ENCODE data around the gene ARRB1.
"Not testable (repeated sequence)": the region's sequence is repeated elsewhere in the genome, so short reads cannot be mapped to it uniquely, and the experiment has no call there.

Gene ARRB1

DNA sequence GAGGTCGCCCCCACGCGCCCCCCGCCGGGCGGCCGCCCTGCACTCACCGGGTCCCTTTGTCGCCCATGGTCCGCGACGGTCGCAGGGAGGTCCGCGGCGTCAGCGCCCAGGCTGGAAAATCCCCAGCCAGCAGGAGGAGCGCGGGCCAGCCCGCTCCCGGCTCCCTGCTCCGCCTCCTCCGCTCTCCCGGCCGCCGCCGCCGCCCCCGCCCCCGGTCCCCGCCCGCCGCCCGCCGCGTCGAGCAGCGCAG, at the start of gene ARRB1:
Gene ARRB1 (minus strand): TSS at position 121 of the 250 bp plus-strand sequence. CDS start 54 bp downstream, at position 67.
- DNase-seq: no peak

DNA sequence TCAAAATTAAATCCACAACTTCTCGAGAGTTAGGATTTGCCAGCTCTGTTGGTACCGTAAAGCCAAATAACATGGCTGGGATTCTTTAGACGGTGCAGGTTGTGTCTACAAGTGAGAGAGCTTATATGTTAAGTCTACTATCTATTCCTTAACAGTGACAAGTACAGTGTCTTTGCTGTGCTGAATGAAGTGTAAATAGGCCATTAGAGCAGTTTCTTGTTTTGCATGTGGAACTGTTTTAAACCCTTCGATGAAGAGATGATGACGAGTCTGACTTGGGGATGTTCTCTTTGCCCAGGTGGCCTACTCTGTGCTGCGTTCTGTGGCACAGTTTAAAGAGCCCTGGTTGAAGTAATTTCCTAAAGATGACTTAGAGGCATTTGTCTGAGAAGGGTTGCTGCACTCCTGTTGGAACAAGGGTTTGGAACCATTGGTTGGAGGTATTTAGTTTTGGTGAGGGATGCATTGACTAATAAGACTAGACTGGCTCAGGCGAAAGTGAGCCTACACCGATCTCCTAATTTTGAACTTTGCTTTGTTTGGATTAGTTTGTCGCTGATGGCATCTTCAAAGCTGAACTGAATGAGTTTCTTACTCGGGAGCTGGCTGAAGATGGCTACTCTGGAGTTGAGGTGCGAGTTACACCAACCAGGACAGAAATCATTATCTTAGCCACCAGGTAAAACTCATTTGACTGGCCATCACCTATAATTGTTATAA, 48.8 kb upstream of the ARRB1 start:
- DNase-seq: peak; percentile 19

DNA sequence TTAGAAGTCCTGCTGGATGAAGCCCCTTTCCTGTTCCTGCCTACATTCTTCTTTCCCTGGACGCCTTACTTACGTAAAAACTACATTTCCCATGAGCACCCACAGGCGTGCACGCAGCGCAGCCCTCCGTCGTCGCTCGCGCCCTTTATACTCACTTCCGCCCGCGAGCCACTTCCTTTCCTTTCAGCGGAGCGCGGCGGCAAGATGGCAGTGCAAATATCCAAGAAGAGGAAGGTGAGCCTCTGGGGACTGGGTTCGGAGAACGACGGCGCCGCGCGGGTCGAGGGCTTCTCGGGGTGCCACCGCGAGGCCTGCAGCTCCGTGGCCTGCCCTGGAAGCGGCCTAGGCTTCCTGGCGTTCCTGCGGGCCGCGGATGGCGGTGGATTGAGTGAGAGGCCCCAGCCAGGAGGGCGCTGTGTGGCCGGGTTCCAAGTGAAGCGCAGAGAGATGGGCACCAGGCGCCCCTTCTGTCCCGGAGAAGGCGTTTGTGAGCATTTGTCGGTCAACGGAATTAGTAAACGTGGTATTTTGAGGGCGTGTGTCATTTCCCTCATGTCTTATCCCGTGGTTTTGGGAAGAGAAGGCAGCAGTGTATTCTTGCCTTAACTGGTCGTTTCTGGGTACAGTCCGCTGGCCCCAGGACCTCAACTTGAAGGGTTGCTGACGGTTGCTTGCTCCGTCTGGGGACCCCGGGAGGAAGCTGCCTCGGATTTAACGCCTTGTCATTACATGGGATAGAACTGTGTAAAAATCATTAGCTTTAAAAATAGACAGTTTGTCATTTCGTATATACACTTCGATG, 48.1 kb upstream of the ARRB1 start, which contains the start of gene RPS3:
Gene RPS3 (plus strand): TSS at position 175 of the 802 bp plus-strand sequence. CDS start 30 bp downstream, at position 205.
- peak; percentile 91 for DNase-seq

DNA sequence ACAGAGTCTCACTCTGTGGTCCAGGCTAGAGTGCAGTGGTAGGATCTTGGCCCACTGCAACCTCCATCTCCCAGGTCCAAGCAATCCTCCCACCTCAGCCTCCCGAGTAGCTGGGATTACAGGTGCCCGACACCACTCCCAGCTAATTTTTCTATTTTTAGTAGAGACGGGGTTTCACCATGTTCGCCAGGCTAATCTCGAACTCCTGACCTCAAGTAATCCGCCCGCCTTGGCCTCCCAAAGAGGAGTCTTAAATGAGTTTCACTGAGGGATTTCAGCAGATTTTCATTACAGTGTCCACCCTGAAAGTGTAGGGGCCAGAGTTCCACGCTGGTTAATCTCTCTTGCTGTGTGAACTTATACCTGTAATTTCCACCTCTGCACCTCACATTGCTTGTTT, 47.4 kb upstream of the ARRB1 start:
- no peak for DNase-seq

DNA sequence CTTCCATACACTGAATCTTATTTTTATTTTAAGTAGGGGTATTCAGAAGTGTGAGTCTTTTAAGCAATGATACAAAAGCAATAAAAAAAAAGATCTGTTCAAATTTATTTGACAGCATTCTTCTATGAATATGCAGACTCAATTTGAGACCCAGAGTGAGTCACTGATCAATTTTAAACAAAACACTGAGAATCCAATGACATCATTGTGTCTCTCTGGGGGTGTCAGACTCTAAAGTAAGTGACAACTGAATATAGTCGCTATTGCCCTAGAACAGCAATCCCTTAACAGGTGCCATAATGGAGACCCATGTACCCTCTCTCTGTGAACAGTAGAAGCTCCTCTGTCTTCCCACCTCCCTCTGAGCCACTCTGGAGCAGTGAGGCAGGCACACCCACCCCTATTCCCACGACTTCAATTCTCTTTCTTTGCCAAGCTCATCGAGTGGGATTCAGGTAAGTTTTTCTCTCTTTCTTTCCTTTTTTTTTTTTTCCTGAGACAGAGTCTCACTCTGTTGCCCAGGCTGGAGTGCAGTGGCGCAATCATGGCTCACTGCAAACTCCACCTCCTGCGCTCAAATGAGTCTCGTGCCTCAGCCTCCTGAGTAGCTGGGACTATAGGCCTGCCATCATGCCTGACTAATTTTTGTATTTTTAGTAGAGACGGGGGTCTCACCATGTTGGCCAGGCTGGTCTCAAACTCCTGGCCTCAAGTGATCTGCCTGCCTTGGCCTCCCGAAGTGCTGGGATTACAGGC, 42.8 kb upstream of the ARRB1 start:
- no peak for DNase-seq

DNA sequence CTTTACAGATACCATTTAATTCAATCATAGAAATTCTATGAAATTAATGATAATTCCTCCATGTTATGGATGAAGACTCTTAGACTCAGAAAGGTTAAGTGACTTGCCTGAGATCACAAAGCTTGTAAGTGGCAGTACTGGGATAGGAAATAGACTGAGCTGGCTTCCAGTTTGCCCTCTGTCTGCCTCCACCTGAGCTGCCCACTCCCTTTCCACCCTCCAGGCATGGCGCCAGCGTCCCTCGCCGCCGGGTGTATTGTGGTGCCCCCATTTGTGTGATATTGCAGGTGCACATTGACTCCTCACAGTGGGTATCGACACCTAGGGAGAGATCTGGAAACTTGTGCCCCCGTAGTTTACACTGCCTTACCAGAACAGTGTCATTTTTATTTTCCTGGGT, 38.5 kb upstream of the ARRB1 start:
- DNase-seq: no peak

DNA sequence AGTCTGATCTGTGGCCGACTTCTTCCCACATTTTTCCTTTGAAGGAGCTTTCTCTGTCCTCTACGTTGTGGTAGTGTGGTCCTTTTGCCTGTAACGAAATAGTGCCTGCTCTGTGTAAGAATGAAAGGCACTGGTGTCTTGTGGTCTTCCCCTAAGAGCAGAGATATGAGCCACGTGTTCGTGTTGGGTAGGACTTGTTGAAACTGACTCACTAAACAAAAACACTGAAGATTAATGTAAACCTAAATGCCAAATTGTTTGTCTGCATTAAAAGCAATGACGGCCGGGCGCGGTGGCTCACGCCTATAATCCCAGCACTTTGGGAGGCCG, 37.8 kb upstream of the ARRB1 start:
- DNase-seq: no peak

DNA sequence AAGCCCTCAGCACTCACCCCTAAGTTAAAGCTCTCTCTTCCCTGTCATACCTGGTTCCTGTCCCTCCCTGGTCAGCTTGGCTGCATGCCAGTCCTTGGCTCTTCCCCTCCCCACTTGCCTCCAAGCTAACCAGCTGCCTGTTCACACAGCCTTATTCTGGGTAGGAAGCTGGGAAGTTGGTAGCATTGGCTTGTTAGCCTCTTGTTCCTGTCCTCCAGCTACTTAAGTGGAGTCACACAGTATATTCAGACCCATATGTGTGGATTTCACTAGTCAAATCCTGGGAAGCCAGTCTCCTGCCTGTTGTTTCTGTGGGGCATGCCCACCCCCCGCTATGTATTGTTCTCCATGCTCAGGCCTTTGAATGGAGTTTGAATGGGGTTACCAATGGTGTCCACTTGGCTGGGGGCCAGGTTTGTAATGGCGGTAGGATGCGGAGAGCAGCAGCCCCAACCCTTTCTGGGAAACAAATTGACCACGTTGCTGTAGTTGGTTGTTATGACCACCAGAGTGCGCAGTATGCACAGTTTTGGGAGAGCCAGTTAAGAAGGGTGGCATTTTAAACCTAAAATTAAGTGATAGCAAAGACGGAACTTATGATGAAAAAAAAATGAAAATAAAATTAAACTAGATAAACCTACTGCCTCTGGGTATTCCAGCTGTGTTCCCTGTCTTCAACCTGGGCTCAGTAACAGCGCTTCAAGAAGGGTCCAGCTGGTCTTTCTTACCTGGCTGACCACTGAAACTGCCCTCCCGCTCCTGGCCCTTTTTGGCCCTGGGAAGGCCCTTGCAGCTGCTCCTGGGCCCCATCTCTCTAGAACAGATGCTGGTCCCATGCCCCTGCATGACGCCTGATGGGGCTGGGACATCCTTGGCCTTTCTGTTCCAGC, 37.2 kb upstream of the ARRB1 start:
- DNase-seq: peak; percentile 89

DNA sequence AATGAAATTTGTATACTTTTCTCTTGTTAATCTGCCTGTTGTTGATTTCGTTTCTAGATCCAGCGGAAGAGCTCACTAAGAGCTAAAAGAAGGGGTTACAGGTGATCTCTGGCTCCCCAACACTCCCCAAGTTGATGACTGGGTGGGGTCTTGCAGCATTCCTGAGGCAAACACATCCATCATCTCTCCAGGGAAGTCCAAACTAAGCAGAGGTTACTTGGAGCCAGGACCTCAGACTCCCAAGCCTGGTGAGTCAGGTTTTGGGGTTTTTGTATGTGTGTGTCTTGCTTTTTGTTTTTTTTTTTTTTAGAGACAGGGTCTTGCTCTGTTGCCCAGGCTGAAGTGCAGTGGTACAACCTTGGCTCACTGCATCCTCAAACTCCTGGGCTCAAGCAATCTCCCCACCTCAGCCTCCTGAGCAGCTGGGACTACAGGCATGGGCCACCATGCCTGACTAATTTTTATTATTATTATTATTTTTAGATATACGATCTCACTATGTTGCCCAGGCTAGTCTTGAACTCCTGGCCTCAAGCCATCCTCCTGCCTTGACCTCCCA, 36.4 kb upstream of the ARRB1 start:
- DNase-seq: no peak

DNA sequence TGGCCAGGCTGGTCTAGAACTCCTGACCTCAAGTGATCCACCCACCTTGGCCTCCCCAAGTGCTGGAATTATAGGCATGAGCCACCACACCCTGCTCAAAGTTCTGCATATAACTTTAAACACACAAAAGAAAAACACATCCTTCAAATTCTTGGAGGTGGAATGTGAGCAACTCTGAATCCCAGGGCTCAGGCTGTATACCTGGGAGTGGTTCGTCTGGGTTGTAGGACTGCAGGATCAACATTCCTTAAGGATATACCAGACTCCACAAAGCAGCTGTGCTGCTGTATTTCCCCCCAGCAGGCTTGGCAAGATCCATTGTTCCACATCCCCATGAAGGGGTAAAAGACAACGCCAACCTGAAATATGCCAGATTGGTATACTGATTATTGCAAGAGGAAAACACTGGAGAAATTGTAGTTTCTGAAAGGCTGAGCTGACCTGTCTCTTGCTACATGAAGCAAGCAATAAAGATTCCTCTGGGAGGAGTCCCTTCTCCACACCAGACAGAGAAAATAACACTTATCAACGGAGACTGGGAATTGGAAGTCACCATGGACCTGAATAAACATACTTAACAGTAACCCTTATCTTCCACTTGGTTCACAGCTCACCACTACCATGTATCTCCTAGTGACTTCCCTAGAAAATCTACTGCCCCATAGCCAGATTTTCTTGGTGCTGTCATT, 35.6 kb upstream of the ARRB1 start:
- no peak for DNase-seq

DNA sequence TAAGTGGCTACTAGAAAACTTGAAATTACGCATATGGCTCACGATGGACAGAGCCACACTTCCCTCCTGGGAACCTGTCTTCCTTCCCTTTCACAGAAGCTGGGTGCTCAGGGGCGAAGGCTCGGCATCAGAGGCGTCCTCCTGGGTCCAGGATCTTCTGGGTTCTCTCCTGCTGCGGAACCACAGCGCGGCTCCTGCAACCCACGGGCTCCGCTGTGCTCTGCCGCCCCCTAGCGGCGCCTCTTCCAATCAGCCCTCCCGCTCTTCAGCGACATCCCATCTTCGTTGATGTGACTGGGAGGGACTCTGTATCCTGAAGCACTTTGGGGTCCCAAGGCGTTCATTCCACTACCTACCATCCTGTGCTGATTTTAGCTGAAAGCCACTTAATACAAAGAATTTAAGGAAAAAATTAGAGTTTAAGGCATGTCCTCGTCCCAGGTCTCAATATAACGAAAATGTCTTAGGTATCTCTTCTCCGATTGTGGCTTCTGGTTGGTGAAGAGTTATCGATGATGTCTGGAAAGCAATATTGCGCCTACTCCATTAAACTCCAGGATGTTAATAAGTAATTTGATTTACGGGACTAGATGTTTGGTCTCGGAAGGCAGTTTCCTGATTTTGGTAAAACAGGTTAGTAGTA, 33.1 kb upstream of the ARRB1 start:
- DNase-seq: peak; percentile 52

DNA sequence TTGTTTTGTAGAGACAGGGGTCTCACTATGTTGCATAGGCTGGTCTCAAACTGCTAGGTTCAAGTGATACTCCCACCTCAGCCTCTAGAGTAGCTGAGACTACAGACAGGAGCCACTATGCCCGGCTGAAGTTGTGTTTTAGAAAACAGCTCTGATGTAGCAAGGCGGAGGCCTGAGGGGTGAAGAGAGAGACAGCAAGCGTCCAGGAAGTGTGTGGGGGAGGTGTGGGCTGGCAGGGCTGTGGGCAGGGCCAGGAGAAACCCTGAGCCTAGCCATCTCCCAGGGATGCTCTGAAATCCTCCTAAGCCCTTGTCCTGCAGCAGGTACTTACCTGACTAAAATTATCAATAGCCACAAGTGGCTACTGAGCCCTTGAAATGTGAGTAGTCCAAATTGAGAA, 31.8 kb upstream of the ARRB1 start:
- DNase-seq: no peak

DNA sequence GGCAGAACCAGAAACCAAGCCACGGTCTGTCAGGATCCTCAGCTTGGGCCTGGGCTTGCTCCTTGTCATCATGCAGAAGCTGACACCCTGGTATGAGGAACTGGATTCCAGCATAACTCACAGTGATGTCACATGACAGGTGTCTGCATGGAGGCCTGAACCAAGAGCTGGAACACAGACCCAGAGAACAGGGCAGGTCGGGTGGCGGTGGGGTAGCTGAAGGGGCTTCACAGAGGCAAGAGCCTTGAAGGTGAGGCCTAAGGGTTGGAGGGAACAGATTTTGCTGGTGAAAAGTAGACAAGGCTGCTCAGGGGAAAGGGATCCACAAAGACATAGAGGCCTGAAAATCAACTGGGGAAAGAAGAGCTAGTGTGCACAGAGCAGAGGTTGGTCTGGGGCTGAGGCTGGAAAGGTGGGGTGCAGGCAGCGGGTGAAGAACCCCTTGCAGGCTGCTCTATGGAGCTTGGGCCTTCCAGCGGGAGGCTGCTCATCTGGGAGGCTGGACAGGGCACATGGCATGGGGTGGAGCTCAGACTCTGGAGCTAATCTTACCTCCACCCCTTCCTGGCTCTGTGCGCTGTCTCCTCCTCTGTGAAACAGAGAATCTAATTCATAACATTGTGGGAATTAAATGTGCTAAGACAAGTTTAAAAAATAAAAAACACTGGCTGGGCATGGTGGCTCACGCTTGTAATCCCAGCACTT, 29.4 kb upstream of the ARRB1 start:
- no peak for DNase-seq

DNA sequence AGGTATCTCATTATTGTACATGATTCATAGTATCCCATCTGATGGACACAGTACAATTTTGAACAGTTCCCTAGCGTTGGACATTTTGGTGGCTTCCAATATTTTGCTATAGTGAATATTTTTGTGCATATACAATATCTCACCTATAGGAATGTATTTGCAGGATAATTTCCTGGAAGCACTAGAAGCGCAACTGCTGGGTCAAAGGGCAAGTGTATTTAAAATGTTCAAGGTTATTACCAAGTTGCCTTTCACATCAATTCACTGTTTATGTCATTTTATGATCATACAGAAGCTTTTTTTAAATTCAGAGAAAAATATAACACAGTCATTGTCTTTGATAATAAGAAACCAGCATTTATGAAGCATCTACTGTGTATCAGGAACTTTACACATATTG, 28.8 kb upstream of the ARRB1 start:
- no peak for DNase-seq

DNA sequence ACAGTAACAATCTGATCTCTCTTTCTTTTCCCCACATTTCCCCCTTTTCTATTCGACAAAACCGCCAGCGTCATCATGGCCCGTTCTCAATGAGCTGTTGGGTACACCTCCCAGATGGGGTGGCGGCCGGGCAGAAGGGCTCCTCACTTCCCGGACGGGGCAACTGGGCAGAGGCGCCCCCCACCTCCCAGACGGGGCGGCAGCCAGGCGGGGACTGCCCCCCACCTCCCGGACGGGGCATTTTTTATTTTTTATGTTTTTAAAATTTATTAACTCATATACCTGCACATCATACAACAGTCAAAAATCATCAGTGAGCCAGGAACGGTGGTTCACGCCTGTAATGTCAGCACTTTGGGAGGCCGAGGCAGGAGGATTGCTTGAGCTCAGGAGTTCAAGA, 27.3 kb upstream of the ARRB1 start:
- DNase-seq: not testable (repeated sequence)

DNA sequence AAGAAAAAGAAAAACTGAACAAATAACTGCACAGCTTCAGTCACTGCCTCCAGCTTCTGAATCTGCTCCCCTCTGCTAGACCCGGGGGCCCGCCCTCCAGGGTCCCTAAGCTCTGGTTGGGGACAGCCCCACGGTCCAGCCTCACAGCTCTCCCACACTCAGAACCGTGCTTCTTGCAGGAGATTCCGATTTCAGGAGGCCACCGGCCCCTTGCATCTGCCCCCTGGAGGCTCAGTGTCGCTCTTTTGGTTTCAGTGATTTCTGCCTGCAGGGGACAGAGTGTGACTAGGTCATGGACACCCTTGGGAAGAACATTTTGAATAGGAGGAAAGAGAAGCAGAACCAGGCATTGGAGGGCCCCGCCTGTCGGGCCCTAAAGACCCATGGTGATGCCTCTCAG, 24.7 kb upstream of the ARRB1 start:
- DNase-seq: no peak

DNA sequence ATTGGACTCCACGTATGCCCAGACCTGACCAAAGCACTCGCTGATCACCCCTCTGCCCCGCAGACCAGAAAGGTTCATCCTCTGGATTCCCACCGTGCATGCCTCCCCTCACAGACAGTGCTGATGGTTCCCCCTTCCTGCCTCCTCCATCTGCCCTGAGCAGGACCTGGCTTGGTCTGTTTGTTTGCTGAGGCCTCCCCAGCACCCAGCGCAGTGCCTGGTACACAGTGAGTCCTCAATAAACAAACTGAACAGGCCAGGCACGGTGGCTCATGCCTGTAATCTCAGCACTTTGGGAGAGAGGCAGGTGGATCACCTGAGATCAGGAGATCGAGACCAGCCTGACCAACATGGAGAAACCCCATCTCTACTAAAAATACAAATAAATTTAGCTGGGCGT, 24.2 kb upstream of the ARRB1 start:
- no peak for DNase-seq

DNA sequence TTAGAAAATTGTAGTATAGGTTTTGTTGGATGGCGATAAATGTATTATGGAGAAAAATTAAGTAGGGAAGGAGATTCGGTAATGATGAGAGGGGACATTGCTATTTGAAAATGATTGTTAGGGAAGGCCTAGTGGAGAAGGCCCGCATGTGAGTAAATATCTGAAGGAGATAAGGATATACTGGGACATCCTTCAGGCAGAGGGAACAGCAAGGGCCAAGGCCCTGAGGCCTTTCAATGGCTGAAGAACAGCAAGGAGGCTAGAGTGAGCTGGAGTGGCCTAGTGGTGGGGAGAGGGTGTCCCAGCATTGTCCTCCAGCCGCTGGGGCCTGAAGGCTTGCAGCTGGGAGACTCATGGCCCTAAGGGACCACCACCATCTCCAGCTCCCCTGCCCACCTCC, 23.2 kb upstream of the ARRB1 start:
- DNase-seq: no peak

DNA sequence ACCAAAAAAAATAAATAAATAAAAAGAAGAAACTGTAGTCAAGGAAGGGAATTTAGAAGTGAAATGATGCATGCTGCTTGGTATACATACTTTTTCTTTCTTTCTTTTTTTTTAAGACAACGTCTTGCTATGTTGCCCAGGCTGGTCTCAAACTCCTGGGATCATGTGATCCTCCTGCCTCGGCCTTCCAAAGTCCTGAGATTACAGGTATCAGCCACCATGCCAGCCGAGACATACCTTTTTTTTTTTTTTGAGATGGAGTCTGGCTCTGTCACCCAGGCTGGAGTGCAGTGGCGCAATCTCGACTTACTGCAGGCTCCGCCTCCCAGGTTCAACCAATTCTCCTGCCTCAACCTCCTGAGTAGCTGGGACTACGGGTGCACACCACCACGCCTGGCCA, 21.7 kb upstream of the ARRB1 start:
- DNase-seq: no peak

DNA sequence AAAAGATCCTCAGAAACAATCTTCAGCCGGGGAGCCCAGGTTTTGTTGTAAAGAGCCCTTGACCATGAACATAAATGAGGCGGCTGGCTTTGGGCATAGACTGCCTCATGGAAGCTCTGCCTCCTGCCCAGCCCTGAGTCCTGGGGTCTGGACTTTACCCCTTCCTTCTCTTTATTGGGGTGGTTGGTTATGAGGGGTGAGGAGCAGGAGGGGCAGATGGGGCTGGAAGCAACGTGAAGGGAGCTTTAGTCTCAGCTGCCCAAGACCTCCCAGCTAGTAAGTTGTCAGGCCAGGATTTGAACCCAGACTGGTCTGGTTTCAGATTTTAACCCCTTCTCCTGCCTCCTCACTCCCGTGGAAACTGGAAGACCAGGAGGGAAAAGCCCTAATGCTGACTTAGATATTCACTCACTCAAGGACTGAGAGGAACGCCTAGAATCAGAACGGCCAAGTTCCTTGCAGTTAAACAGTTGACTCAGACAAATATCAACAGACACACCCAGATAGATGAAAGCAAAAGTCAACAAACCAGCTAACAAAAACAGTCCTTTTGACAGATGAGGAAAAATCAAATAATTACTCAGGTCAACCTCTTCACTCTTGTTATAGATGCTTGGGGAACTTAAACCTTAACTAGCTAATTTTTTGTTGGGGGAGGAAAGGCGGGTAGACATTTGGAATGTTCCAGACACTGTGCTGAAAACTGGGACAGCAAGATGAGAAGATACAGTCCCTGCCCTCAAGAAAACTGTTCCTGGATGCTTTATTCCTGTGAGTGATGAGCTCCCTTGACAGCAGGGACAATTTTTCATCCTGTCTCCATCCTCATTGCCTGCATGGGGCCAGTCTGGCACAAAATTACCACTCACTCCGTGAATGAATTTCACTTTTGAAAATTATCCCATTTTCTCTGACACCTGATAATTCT, 20.8 kb upstream of the ARRB1 start:
- no peak for DNase-seq
